Measurements from ENCODE around the gene EFCAB8.
"Not testable (repeated sequence)": the region's sequence is repeated elsewhere in the genome, so short reads cannot be mapped to it uniquely, and the experiment has no call there.

EFCAB8 gene

GRCh38 chr20:32912688-32913087, 54.0 kb downstream of the EFCAB8 start:
- no peak for DNase-seq

DNA sequence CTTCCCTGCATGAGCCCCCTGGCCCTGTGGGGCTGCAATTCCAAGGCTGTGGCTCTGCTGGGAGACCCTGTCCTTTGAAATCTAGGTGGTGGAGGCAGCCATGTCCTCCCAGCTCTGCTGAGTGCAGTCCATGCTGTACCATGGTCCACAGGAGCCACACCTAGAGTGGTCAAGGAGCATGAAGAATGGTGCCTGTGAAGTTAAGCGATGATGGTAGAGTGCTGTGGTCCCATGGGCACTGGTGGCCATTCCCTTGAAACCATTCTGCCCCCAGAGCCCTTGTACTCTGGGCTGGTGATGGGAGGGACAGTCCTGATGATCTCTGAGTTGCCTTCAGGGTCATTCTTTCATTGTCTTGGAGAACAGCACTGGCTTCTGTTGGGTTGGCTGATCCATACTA, 55.3 kb downstream of the EFCAB8 start:
- no peak for DNase-seq

GRCh38 chr20:32917191-32917950, 58.6 kb downstream of the EFCAB8 start:
- DNase-seq: no peak

DNA sequence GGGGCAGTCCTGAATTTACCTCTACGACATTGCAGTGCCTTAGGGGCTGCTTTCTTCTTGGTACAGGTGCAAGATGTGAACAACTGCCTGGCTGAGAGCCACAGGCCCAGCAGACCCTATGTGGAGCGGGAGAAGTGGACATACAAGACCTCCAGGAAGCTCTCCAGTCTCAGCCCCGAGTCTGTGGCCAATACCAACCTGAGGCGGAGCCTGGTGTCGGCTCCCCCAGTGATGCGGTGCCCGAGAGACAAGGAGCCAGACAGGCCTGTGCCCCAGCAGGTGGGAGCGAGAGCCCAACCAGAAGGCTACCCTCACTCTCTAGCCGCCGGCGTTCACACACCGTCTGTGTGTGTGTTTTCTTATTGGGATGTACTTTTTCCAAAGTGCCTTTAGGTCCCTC, 59.6 kb downstream of the EFCAB8 start:
- no peak for DNase-seq

DNA sequence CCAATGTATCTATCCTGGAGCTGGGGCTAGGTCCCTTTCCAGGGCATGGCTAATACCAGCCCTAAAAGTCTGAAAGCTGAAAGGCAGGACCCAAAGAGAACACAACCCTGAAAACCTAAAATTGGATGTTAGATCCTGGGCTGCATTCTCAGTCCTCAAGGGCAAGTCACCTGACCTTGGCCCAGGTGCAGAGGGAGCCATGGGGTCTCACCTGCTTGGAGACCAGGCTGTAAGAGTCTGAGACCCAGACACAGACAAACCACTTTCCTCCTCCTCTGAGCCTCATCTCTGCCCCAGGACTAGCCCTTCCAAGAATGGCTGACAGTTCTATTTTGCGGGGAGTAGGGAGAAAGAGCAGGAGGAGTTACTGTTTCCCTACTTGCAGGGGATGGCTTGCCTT, 60.0 kb downstream of the EFCAB8 start:
- no peak for DNase-seq

DNA sequence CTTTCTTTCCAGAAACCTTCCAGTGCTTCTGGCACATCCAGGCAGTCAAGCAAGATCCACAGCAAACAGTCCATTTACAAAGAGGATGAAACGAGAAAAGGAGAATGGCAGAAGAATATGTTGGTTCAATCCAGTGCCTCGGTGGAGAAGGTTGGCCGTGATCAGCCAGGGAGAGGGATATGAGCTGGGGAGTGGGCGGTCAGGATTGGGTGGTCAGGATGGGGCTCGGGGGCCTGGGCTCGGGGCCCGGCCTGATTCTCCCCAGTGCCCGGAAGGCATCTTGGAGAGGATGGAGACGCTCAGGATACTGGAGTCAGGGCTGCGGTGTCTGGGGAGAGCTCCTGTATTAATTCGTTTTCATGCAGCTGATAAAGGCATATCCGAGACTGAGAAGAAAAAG, 61.3 kb downstream of the EFCAB8 start:
- no peak for DNase-seq

DNA sequence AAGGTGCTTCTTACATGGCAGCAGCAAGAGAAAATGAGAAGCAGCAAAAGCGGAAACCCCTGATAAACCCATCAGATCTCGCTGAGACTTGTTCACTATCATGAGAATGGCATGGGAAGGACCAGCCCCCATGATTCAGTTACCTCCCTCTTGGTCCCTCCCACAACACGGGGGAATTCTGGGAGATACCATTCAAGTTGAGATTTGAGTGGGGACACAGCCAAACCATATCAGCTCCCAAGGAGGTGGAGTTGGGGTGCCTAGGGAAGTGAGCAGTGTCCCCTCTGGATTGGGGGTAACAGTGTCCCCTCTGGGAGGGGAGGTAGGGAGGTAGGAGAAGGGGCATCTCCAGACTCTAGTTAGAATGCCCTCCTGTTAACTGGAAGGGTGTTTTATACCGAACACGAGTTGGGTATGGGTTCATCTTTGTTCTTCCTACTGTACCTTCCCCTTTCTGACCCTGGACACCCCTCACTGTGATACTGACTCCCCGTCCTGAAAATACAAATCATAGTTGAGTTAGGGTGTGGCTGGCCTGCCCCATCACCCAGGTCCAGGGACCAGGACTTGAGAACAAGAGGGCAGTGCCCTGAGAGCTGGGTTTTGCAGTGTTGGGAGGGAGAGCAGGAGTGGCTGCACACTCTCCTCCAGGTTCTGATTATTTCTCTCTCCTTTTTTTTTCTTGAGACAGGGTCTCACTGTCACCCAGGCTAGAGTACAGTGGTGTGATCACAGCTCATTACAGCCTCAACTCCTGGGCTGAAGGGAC, 62.0 kb downstream of the EFCAB8 start:
- no peak for DNase-seq

DNA sequence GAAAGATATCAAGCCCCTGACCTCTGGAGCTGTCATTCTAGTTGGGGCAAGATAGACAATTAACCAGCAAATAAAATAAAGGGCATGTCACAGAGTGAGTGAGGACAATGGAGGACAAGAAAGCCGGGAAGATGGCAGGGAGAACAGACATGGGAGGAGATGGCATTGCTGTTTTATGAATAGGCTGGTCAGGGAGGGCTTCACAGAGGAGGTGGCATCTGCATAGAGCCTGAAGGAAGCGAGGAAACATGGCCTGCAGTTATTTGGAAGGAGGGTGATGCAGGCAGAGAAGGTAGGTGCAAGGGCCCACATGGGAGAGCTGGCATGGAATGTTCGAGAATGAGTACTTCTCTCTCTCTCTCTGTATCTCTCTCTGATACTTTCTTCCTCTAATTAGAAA, 63.7 kb downstream of the EFCAB8 start:
- DNase-seq: no peak

- no peak for DNase-seq
Measured at GRCh38 chr20:32924781-32925180, 66.1 kb downstream of the EFCAB8 start.

GRCh38 chr20:32925481-32926196, 66.9 kb downstream of the EFCAB8 start:
- DNase-seq: no peak

DNA sequence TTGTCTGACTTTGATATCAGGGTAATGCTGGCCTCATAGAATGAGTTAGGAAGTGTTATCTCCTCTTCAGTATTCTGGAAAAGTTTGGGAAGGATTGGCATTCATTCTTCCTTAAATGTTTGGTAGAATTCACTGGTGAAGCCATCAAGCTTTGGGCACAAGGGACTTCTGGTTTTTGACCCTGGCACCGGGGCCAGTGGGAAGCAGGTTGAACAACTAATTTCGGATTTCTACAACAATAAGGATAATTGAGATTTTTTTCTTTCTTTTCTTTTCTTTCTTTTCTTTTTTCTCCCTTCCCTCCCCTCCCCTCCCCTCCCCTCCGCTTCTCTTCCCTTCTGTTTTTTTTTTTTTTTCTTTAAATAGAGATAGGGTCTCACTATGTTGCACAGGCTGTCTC, 70.4 kb downstream of the EFCAB8 start:
- no peak for DNase-seq

- no peak for DNase-seq
Measured at GRCh38 chr20:32930181-32930580, 71.5 kb downstream of the EFCAB8 start.

DNA sequence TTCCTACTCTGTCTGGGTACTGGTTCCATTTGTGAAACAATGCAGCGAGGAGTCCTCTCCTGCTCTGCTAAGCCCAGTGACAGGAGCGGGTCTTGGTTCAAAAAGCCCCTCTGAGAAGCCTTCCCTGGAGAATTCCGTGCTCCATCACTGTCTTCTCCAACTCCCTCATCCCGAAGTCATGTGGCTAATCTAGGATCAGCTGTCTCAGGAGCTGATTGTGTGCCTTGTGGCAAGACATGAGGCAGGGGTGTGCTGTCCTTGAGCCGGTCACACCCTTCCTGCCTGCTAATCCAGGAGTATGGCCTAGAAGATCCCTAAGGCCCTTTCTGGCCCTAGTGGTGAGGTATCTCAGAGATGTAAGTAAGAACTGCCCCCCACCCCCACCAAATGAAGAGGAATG, 72.0 kb downstream of the EFCAB8 start:
- DNase-seq: no peak

DNA sequence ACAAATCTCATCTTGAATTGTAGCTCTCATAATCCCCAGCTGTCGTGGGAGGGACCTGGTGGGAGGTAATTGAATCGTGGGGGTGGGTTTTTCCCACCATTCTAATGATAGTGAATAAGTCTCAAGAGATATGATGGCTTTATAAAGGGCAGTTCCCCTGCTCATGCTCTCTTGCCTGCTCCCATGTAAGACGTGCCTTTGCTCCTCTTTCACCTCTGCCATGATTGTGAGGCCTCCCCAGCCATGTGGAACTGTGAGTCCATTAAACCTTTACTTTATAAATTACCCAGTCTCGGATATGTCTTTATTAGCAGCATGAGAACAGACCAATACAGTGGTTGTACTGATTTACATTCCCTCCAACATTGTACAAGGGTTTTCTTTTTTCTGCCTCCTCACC, 75.9 kb downstream of the EFCAB8 start:
- DNase-seq: no peak

GRCh38 chr20:32941155-32941885, 82.6 kb downstream of the EFCAB8 start:
- no peak for DNase-seq

DNA sequence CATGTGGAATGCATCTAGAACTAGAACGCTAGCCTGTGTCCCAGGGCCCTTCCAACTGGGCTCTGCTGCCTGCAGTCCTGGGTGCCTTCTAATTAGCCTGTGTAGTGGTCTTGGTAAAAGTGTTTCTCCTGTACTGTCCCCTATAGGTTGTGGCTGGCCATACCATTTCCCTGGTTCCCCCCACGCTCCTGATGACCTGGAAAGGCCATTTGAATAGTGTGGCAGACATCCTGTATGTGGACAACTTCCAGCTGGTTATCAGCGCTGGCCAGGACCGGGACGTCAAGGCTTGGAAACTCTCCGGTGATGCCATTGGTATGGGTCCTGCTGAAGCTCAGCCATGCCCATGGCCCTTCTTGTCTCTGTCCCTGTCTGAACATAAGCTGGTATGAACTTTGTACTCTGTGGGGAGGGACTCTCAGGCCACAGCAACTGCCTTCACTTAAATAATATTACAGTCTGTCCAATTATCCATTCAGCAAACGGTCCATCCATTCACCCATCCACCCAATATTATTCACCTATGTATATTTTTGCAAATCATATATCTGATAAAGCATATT, 84.8 kb downstream of the EFCAB8 start:
- no peak for DNase-seq

GRCh38 chr20:32945710-32946221, 87.0 kb downstream of the EFCAB8 start:
- DNase-seq: no peak

- no peak for DNase-seq
Measured at GRCh38 chr20:32946629-32947028, 87.9 kb downstream of the EFCAB8 start.

DNA sequence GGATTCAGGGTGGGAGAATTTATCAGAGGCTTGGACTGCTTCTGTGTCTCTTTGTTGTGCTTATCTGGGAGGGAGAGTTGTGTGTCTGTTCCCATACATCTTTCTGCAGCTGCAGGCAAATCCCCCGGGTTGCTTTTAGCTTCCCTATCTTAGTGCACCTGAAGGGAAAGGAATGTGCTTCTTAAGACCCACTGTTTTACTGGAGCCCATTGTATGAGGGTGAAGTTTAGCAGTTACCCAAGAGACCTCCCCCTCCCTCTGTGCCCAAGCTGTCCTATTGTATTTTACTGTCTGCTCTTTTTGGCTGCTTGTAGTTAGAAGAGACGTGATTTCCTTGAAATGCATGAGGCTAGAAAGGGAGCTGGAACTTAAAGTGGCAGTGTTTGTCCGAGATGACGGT, 91.8 kb downstream of the EFCAB8 start:
- DNase-seq: not testable (repeated sequence)

DNA sequence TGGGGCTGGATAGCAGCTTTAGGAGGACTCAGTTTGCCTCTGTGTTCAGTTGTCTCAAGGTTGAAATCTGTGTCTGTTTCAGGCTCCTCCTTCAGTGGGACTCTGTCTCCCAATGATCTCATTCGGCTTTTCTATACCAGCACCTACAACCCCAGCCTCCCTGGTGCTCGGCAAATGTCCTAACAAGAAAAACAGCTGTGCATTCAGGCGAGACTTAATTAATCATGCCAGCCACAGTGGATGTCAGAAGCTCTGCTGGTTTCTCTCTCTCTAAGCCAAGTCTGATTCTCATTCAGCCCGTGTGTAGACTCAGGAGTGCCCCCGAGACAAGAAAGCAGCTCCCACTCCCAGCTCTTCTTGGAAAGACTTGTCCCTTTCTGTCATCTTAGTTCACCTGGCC, 98.7 kb downstream of the EFCAB8 start:
- no peak for DNase-seq

DNA sequence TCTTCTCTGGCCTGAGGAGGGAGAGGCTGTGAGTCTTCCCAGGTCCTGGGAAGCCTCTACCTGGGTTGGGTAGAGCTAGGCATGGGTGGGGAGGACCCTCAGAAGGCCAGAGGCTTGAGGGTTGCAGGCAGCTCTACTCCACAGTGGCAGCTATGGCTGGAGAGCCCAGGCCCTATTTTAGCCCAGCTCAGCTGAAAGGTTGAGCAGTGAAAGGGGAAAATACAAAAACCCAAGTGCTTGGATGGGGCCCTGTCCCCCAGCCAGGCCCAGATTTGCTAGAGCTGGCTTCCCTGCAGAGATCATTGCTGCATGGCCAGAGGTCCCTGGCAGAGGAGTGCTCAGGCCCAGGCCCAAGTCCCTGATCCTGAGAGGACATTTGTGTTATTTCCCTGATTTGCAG, 99.9 kb downstream of the EFCAB8 start:
- DNase-seq: no peak

- DNase-seq: no peak
Measured at GRCh38 chr20:32959351-32960221, 100.9 kb downstream of the EFCAB8 start.

All from NCI-H2081 treated with DMSO at 0.1 percent for 48 hours (cell line).